Measurements from ENCODE around the gene CHRNA10.

GRCh38 chr11:3616721-3617460 is 54.3 kb downstream of the CHRNA10 start:
- TF ChIP-seq CTCF (IDR thresholded peaks at IDR 0.05) (no peak), REST (IDR thresholded peaks at IDR 0.05; ENCODE audit: insufficient read depth in 1 of 2, low read depth in 2 of 2, low read length in 1 of 2) (no peak), POLR2AphosphoS5 (IDR thresholded peaks at IDR 0.05; ENCODE audit: low read depth, low read length) (no peak), TCF7L2 (IDR thresholded peaks at IDR 0.05; ENCODE audit: low read depth, low read length) (no peak), SIN3A (IDR thresholded peaks at IDR 0.05; ENCODE audit: borderline replicate concordance, insufficient read depth, low read depth, low read length) (no peak)

All from Panc1 (cell line).